Measurements from ENCODE around the gene SLC12A2. TPM values are rescaled to one million over a fixed set of nuclear protein-coding genes. Genes with fewer than 3 reads are reported as not detected.

Gene SLC12A2
- total RNA-seq, 4 donors from 2014 or later = 139 to 255 (median 172) TPM

DNA sequence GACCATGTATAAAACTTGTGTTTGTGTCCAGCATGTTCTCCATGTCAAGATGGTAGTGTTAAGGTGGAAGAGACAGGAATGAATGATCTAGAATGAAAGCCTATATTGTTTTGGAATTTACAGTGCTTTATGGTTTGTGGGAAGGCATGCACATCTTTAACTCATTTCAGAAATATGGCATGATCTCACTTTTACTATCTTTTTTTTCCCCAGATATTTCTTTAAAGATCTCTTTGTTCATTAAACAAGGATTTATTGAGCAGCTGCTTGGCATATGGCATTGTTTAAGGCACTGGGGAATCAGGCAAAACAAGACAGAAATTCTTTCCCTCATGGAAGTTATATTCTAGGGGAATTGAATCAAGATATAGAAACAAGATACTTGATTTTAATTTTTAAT, 51.7 kb downstream of the SLC12A2 start:
- Histone ChIP-seq H3K36me3 (peaks cover 0 to 37% (median 0%) of the 10 kb centered on the region in 3 donors), H3K27ac (no peak overlapping the region), H3K27me3 (no peaks in the 10 kb centered on the region), H3K4me3 (no peak overlapping the region), H3K9me3 (no peaks in the 10 kb centered on the region), H3K4me1 (no peaks in the 10 kb centered on the region)
- TF ChIP-seq POLR2A (IDR thresholded peaks at IDR 0.05) (no peak), CTCF (IDR thresholded peaks at IDR 0.05) (no peak)
- no peak for DNase-seq

GRCh38 chr5:128143911-128144310, 60.3 kb downstream of the SLC12A2 start:
- Histone ChIP-seq H3K27ac (no peak overlapping the region), H3K36me3 (peaks cover 0 to 34% (median 0%) of the 10 kb centered on the region in 3 donors), H3K4me1 (no peaks in the 10 kb centered on the region), H3K27me3 (no peaks in the 10 kb centered on the region), H3K4me3 (no peak overlapping the region), H3K9me3 (no peaks in the 10 kb centered on the region)
- TF ChIP-seq POLR2A (IDR thresholded peaks at IDR 0.05) = no peak
- no peak for TF ChIP-seq CTCF (IDR thresholded peaks at IDR 0.05)
- no peak for DNase-seq

DNA sequence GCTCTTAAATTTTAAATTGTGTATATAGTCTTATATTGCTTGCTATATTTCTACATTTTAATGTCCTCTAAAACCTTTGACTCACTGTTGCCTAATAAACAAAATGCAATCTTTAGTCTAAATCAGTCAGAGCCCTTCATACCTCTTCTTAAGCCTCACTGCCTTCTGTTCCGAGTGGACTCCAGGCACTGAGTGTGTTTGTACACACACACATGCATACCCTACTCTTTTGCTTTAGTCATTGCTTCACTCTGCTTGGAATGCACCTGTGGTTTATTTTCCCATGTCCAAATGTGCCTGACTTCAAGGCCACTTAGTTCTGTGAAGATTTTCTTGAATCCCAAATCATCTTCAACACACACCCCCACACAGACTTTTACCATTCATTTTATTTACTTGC, 60.9 kb downstream of the SLC12A2 start:
- Histone ChIP-seq H3K27ac (no peak overlapping the region), H3K4me1 (no peaks in the 10 kb centered on the region), H3K9me3 (no peaks in the 10 kb centered on the region), H3K4me3 (no peak overlapping the region), H3K27me3 (no peaks in the 10 kb centered on the region), H3K36me3 (peaks cover 0 to 39% (median 0%) of the 10 kb centered on the region in 3 donors)
- TF ChIP-seq POLR2A (IDR thresholded peaks at IDR 0.05) (no peak), CTCF (IDR thresholded peaks at IDR 0.05) (no peak)
- DNase-seq = no peak

DNA sequence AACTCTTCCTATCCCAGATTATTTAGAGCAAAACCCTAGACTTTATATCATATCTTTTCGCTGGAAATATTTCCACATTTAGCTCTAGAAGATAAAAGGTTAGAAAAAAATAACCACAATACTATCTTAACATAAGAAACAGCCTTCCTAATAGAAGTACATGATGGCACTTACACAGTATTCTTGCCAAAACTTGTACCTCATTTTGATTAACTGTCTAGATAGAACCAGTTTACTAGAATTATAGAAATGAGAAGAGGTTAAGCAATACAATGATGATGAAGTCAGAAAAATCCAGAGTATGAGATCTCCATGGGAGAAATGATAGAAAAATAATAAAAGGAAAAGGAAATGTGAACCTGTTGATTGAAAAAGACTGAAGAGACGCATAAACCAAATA, 63.1 kb downstream of the SLC12A2 start:
- no peaks in the 10 kb centered on the region for H3K4me1 ChIP-seq
- TF ChIP-seq POLR2A (IDR thresholded peaks at IDR 0.05) (no peak), CTCF (IDR thresholded peaks at IDR 0.05) (no peak)
- H3K27ac ChIP-seq = no peak overlapping the region
- no peaks in the 10 kb centered on the region for H3K27me3 ChIP-seq
- DNase-seq = no peak
- no peak overlapping the region for H3K4me3 ChIP-seq
- H3K9me3 ChIP-seq = no peaks in the 10 kb centered on the region
- peaks cover 0 to 47% (median 0%) of the 10 kb centered on the region in 3 donors for H3K36me3 ChIP-seq

- no peaks in the 10 kb centered on the region for H3K27me3 ChIP-seq
- no peak for TF ChIP-seq POLR2A (IDR thresholded peaks at IDR 0.05)
- no peak for TF ChIP-seq CTCF (IDR thresholded peaks at IDR 0.05)
- no peaks in the 10 kb centered on the region for H3K9me3 ChIP-seq
- peaks cover 0 to 64% (median 0%) of the 10 kb centered on the region in 3 donors for H3K36me3 ChIP-seq
- H3K4me3 ChIP-seq = no peak overlapping the region
- H3K4me1 ChIP-seq = no peaks in the 10 kb centered on the region
- DNase-seq = no peak
- H3K27ac ChIP-seq = no peak overlapping the region
Observed at GRCh38 chr5:128154943-128155342, 71.4 kb downstream of the SLC12A2 start.

DNA sequence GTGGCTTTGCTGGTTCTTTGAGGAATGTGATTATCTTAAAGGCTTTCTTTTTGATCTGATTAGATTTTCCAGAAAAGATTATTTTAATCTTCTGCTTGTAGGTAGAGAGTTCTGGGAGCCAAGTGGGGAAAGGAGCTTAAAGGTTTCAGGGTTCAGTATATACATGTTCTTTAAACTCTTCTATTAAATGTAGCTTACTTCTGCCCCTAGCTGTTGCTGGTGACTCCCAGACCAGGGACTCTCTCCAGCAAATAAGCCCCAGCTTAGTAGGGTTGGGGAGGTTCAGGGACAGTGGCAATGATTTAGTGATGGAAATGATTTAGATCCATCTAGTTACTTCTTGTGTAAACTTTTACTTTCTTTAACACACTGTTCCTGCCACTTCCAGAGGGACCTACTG, 72.2 kb downstream of the SLC12A2 start:
- peaks cover 0 to 60% (median 0%) of the 10 kb centered on the region in 3 donors for H3K36me3 ChIP-seq
- no peak for DNase-seq
- H3K27me3 ChIP-seq = no peaks in the 10 kb centered on the region
- TF ChIP-seq POLR2A (IDR thresholded peaks at IDR 0.05) (no peak), CTCF (IDR thresholded peaks at IDR 0.05) (no peak)
- no peak overlapping the region for H3K27ac ChIP-seq
- no peaks in the 10 kb centered on the region for H3K9me3 ChIP-seq
- no peaks in the 10 kb centered on the region for H3K4me1 ChIP-seq
- H3K4me3 ChIP-seq = no peak overlapping the region
